Esophagus (tissue), 2 donors: ENCODE results near the gene INSR. TPM values are rescaled to one million over a fixed set of nuclear protein-coding genes. Genes with fewer than 3 reads are reported as not detected.

Experiments used
- H3K27ac ChIP-seq, 2 donors: one replicate each; pipeline ENCODE4 v1.5.1; 2013; ENCODE audit warnings: low read depth in 2 of 2, mild to moderate bottlenecking in 2 of 2, inconsistent platforms in 1 of 2, low read length in 1 of 2, moderate library complexity in 1 of 2
- H3K27me3 ChIP-seq, 2 donors: one replicate each; pipeline ENCODE4 v1.6.1; 2013; ENCODE audit warnings: low read length in 2 of 2, control low read depth in 1 of 2, mild to moderate bottlenecking in 1 of 2; ENCODE audit not compliant: insufficient read depth in 2 of 2, control insufficient read depth in 1 of 2
- H3K36me3 ChIP-seq, 2 donors: one replicate each; pipeline ENCODE4 v1.6.1; 2013; ENCODE audit warnings: low read length in 1 of 2; ENCODE audit not compliant: control insufficient read depth in 2 of 2, insufficient read depth in 2 of 2
- H3K4me1 ChIP-seq, 2 donors: one replicate each; pipeline ENCODE4 v1.6.1; 2013; ENCODE audit warnings: low read length in 1 of 2; ENCODE audit not compliant: control insufficient read depth in 2 of 2, insufficient read depth in 2 of 2
- H3K4me3 ChIP-seq, 2 donors: one replicate each; pipeline ENCODE4 v1.5.1; 2013; ENCODE audit warnings: low read length in 2 of 2, mild to moderate bottlenecking in 2 of 2, low read depth in 1 of 2, moderate library complexity in 1 of 2
- H3K9me3 ChIP-seq, 2 donors: one replicate each; pipeline ENCODE4 v1.6.1; 2013; ENCODE audit warnings: mild to moderate bottlenecking in 2 of 2, low read depth in 1 of 2, low read length in 1 of 2, moderate library complexity in 1 of 2; ENCODE audit not compliant: control insufficient read depth in 2 of 2, insufficient read depth in 1 of 2
- WGBS, 2 donors: extraction: QIAGEN DNeasy Blood & Tissue Kit; methylation state at CpG; one replicate each; pipeline ENCODE4 v1.1.7; 2013; 5-methylcytosine and 5-hydroxymethylcytosine counted together
- polyA plus RNA-seq, 2 donors: library from polyadenylated mRNA; stranded (reverse); fragments of 200-250 nt; gene quantifications; one replicate each; pipeline ENCODE4 v1.2.3, GENCODE V29; 2013
- donor health status: healthy with polysubstance abuse.
- donor health status: Bipolar disorder and iron deficiency.

Gene INSR
- polyA plus RNA-seq, 2 donors: 2.2 to 3.3 TPM

DNA sequence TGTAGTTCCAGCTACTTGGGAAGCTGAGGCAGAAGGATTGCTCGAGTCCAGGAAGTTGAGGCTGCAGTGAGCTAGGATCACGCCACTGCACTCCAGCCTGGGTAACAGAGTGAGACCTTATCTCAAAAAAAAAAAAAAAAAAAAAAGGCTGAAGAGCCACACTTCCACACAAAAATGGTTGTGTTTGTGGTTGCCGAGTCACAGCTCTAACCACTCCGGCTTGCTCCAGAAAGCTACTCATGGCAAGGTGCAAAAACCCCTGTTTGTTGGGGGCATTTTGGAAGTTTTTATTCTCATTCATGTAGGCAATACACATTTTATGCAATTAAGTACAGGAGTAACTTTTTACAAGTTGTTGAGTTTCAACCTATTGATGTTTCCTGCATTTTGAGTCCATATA lies 93.5 kb downstream of the INSR start:
- no peaks in the 10 kb centered on the region for H3K36me3 ChIP-seq
- WGBS, 2 donors: 73 to 84% methylated on average over 4 of the region's 4 CpGs
- H3K4me1 ChIP-seq: peaks cover 0 to 7% of the 10 kb centered on the region in 2 donors
- H3K27me3 ChIP-seq: no peaks in the 10 kb centered on the region
- H3K4me3 ChIP-seq: no peak overlapping the region
- no peaks in the 10 kb centered on the region for H3K9me3 ChIP-seq
- no peak overlapping the region for H3K27ac ChIP-seq

DNA sequence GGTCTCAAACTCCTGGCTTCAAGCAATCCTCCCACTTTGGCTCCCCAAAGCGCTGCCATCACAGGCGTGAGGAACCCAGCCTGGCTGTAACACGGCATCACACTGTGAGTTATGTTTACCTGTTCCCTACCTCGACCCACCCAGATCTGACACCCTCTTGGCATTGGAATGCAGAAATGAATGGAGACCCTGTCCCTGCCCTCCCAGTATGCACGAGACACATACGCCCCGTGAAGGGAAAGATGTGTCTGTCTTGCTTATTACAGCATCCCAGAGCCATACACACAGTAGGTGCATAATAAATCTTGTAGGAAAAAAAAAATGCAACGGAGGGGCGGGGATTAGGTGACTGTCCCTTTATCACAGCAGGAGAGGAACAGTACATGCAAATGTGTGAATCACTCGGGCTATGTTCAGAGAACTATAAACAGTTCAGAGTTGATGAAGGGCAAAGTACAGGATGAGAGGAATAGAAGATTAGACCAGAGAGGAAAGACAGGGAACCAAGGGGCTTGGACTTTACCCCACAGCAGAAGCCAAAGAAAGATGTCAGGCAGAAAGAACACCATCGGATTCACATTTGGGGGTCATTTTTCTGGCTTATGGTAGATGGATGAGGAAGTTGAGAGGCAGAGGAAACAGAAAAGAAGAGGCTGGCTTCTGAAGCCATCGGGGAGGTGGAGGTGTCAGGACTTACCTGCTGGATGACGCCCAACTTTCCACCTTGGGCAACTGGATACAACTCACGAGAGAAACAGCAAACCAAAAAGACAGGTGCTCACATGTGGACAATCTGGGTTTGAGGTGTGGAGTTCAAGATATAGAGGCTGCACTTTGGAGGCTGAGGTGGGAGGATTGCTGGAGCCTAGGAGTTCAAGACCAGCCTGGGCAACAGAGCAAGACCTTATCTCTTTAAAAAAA lies 94.3 kb downstream of the INSR start:
- Histone ChIP-seq H3K4me1 (peaks cover 0 to 7% of the 10 kb centered on the region in 2 donors), H3K36me3 (no peaks in the 10 kb centered on the region), H3K27me3 (no peaks in the 10 kb centered on the region), H3K9me3 (no peaks in the 10 kb centered on the region), H3K27ac (no peak overlapping the region), H3K4me3 (no peak overlapping the region)
- 64 to 75% methylated on average over 14 of the region's 14 CpGs for WGBS, 2 donors

DNA sequence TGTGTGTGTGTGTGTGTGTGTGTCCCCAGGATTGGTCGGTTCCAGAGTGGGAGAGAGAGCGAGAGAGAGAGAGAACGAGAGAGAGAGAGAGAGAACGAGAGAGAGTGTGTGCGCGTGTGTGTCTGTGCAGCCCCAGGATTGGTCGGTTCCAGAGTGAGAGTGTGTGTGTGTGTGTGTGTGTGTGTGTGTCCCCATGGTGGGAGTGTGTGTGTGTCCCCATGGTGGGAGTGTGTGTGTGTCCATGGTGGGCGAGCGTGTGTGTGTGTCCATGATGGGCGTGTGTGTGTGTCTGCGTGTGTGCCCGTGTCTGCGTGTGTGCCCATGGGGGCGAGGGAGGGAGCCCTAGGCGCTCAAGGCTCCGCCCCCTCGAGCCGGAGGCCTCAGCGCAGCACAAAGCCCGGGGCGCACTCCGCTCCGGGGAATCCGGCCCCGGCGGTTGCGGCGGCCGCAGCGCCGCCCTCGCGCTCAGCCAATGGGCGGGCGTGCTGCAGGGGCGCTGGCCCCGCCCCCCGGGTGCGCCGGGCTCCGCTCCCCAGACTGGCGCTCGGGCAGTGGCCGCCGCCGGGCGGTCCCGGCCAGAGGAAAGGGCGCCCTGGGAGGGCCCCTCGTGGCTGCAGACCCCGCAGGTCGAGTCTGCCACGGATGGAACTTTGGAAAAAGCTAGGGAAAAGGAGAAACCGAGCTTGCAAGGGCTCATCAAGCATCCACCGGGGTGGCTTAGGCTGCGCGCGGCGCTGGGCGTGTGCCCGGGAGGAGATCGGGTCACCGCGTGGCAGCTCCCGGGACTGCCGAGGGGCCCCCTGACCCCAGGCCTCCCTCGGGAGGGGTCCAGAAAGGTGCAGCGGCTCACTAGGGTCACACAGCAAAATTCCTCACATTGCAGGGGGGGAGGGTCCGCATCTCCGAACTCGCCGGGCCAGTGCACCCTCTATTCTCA lies 96.2 kb downstream of the INSR start:
- WGBS, 2 donors: 0% methylated on average over 58 to 72 of the region's 72 CpGs
- Histone ChIP-seq H3K9me3 (no peaks in the 10 kb centered on the region), H3K27me3 (no peaks in the 10 kb centered on the region), H3K4me1 (peaks cover 0 to 7% of the 10 kb centered on the region in 2 donors), H3K4me3 (peak overlapping the region; percentile 52 to 68), H3K27ac (peak overlapping the region; percentile 85 to 94), H3K36me3 (no peaks in the 10 kb centered on the region)

DNA sequence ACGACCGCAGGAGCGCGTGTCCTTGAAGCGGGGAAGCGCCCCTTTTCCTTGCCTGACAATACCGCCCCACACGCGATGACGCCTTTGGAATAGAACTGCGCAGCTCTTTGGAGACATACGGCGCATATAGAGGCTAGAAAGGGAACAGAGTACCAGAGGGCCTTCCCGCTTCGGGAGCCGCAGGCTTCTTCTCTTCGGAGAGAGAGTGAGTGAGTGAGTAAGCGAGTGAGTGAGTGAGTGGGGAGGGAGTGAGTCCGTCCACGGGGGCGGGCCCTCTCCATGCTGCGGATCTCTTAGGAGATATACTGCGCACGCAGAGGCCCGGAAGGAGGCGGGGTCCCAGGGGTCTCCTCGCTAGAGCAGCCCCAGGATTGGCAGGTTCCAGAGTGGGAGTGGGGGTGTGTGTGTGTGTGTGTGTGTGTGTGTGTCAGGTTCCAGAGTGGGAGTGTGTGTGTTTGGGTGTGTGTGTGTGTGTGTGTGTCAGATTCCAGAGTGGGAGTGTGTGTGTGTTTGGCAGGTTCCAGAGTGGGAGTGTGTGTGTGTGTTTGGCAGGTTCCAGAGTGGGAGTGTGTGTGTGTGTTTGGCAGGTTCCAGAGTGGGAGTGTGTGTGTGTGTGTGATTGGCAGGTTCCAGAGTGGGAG lies 97.0 kb downstream of the INSR start:
- H3K4me3 ChIP-seq: peak overlapping the region; percentile 52 to 65

DNA sequence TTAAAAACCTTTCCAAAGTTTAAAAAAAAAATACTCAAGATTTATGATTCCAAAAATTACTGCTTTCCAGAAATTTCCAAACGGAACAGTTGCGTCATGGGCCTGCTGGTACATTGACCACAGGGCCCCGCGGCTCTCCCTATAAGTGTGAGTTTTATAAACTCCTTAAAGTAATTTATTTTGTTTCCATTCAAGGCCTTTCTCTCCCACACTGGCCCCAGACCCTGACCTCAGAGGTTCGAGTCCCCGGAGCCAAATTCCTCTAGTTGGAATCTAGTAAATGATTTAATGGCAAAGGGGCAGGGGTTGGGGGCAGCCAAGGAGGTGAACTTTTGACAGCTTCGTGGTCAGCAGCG lies 97.5 kb downstream of the INSR start:
- H3K36me3 ChIP-seq: no peaks in the 10 kb centered on the region
- H3K27ac ChIP-seq: peak overlapping the region; percentile 85 to 94
- H3K27me3 ChIP-seq: no peaks in the 10 kb centered on the region
- H3K4me1 ChIP-seq: peaks cover 0 to 7% of the 10 kb centered on the region in 2 donors
- no peaks in the 10 kb centered on the region for H3K9me3 ChIP-seq
- 34 to 35% methylated on average over 8 of the region's 8 CpGs for WGBS, 2 donors
- peak overlapping the region; percentile 52 to 65 for H3K4me3 ChIP-seq

More for the DNA sequence above, 97.0 kb downstream of the INSR start:
- Histone ChIP-seq H3K36me3 (no peaks in the 10 kb centered on the region), H3K4me1 (peaks cover 0 to 7% of the 10 kb centered on the region in 2 donors), H3K9me3 (no peaks in the 10 kb centered on the region), H3K27ac (peak overlapping the region; percentile 85 to 94), H3K27me3 (no peaks in the 10 kb centered on the region)
- WGBS, 2 donors: 0 to 1% methylated on average over 27 of the region's 27 CpGs

DNA sequence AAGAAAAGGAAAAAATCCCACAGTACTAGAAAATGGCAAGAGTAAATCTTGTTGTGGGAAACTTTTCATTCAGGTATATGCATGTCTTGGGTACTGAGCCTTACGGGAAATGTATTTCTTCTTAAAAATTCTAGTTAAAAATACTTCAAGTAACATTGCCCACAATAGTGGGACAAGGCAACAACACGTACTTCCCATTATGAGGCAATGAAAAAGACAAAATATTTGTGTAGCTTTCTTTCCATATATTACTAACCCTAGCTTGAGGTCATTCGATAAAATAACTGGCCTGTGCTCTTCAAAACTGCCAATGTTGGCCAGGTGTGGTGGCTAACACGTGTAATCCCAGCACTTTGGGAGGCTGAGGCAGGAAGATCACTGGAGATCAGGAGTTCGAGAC lies 99.2 kb downstream of the INSR start:
- H3K4me1 ChIP-seq: peaks cover 0 to 7% of the 10 kb centered on the region in 2 donors
- 88 to 90% methylated on average over 5 of the region's 5 CpGs for WGBS, 2 donors
- H3K4me3 ChIP-seq: no peak overlapping the region
- no peaks in the 10 kb centered on the region for H3K9me3 ChIP-seq
- H3K27ac ChIP-seq: no peak overlapping the region
- no peaks in the 10 kb centered on the region for H3K36me3 ChIP-seq
- no peaks in the 10 kb centered on the region for H3K27me3 ChIP-seq

DNA sequence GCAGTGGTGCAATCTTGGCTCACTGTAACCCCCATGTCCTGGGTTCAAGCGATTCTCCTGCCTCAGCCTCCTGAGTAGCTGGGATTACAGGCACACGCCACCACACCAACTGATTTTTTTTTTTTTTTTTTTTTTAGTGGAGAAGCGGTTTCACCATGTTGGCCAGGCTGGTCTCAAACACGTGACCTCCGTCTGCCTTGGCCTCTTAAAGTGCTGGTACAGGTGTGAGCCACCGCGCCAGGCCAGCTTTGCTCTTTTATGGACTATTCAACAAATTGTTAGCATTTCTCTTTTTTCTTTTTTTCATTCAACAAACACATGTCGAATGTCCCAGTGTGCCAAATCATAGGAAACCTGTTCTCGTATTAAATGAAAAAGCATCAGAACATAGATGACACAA lies 99.6 kb downstream of the INSR start:
- H3K9me3 ChIP-seq: no peaks in the 10 kb centered on the region
- no peak overlapping the region for H3K4me3 ChIP-seq
- H3K27ac ChIP-seq: no peak overlapping the region
- 83 to 89% methylated on average over 9 of the region's 9 CpGs for WGBS, 2 donors
- peaks cover 0 to 7% of the 10 kb centered on the region in 2 donors for H3K4me1 ChIP-seq
- H3K27me3 ChIP-seq: no peaks in the 10 kb centered on the region
- no peaks in the 10 kb centered on the region for H3K36me3 ChIP-seq

DNA sequence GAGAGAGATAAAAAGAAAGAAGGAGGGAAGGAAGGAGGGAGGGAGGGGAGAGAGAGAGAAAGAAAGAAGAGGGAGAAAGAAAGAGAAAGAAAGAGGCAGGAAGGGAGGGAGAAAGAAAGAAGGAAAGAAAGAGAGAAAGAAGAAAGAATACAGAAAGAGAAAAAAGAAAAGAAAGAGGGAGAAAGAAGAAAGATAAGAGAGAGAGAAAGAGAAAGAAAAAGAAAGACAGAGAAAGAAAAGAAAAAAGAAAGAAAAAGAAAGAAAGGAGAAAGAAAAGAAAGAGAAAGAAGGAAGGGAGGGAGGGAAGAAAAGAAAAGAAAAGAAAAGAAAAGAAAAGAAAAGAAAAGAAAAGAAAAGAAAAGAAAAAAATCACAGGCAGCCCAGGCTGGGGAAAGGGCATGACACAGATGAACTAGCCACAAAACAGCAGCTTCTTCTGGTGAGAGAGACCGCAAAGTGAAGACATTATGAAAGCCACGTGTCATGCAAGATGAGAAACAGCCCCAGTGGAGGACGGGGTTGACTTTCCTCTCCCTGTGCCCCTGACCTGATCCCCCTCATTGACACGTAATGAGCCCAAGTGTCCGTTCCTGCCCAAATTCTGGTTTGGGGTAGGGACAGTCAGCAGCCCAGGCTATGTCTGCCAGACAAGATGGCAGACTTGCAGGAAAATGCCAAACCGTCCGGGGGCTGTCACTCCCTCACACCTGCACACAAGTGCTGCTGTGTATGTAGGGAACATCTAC lies 102.1 kb downstream of the INSR start:
- 50 to 65% methylated on average over 7 of the region's 7 CpGs for WGBS, 2 donors
- no peaks in the 10 kb centered on the region for H3K36me3 ChIP-seq
- no peak overlapping the region for H3K4me3 ChIP-seq
- H3K9me3 ChIP-seq: no peaks in the 10 kb centered on the region
- no peaks in the 10 kb centered on the region for H3K4me1 ChIP-seq
- no peaks in the 10 kb centered on the region for H3K27me3 ChIP-seq
- H3K27ac ChIP-seq: no peak overlapping the region
